IMR-90 (cell line): ENCODE measurements around the gene LBHD2. TPM values are rescaled to one million over a fixed set of nuclear protein-coding genes. Genes with fewer than 3 reads are reported as not detected.

Experiments
- ATAC-seq: fragments of 200-7000 bp; cut with Tn5 transposase; 2 replicates; pipeline ENCODE4 v1.9.1; 2020; ENCODE audit warnings: low read depth, mild to moderate bottlenecking, moderate library complexity
- BruUV-seq: library from RNA; stranded (reverse); fragments of 400-500 nt; replicated peaks from 2 replicates; lab custom pipeline; 2021; lab: Mats Ljungman, UMichigan
- CTCF ChIA-PET: fragments of 300-600 bp; formaldehyde crosslinking; extraction: SDS; loops from one replicate; lab custom pipeline; 2021; ENCODE audit warnings: antibody characterized with exemption; lab: Yijun Ruan, JAX
- POLR2A ChIA-PET: fragments of 300-600 bp; sonication (Branson Sonifier 250); formaldehyde crosslinking; loops from one replicate; lab custom pipeline; 2022; ENCODE audit warnings: antibody characterized with exemption; ENCODE audit not compliant: unreplicated experiment; lab: Charles Lee
- DNase-seq: peaks from one replicate; pipeline ENCODE4 v3.0.0; 2013
- H2AFZ ChIP-seq: replicated peaks from 2 replicates; pipeline ENCODE3; 2013; ENCODE audit warnings: low read length, mild to moderate bottlenecking; ENCODE audit not compliant: poor library complexity
- H2AK5ac ChIP-seq: 2 replicates; pipeline ENCODE4 v1.6.1; 2013; ENCODE audit warnings: low read depth, low read length, inconsistent platforms
- H2AK9ac ChIP-seq: replicated peaks from 2 replicates; pipeline ENCODE3; 2013; ENCODE audit warnings: mild to moderate bottlenecking, low read depth, low read length, moderate library complexity; ENCODE audit not compliant: poor library complexity
- H2BK120ac ChIP-seq: 2 replicates; pipeline ENCODE4 v1.6.1; 2013; ENCODE audit warnings: low read depth, low read length, inconsistent platforms
- H2BK15ac ChIP-seq: 3 replicates; pipeline ENCODE4 v1.6.1; 2013; ENCODE audit warnings: low read depth, low read length, inconsistent platforms
- H2BK20ac ChIP-seq: 2 replicates; pipeline ENCODE4 v1.6.1; 2013; ENCODE audit warnings: low read depth, mild to moderate bottlenecking, inconsistent platforms, low read length, moderate library complexity
- H2BK5ac ChIP-seq: 2 replicates; pipeline ENCODE4 v1.6.1; 2013; ENCODE audit warnings: mild to moderate bottlenecking, low read depth, low read length, inconsistent platforms; ENCODE audit not compliant: poor library complexity, severe bottlenecking
- H3K14ac ChIP-seq: replicated peaks from 2 replicates; pipeline ENCODE4 v1.6.1; 2013; ENCODE audit warnings: low read depth, low read length, inconsistent platforms
- H3K18ac ChIP-seq: 2 replicates; pipeline ENCODE4 v1.6.1; 2013; ENCODE audit warnings: low read depth, low read length, control low read depth
- H3K23ac ChIP-seq: 2 replicates; pipeline ENCODE4 v1.6.1; 2013; ENCODE audit warnings: low read depth, low read length, inconsistent platforms
- H3K27ac ChIP-seq: 2 replicates; pipeline ENCODE4 v1.5.1; 2013; ENCODE audit warnings: mild to moderate bottlenecking, control low read depth, low read length; ENCODE audit not compliant: insufficient read depth
- H3K27me3 ChIP-seq: 2 replicates; pipeline ENCODE4 v1.6.1; 2013; ENCODE audit warnings: low read length; ENCODE audit not compliant: control insufficient read depth, insufficient read depth
- H3K36me3 ChIP-seq: 2 replicates; pipeline ENCODE4 v1.6.1; 2013; ENCODE audit warnings: low read length, mixed read lengths; ENCODE audit not compliant: control insufficient read depth, insufficient read depth
- H3K4ac ChIP-seq: 2 replicates; pipeline ENCODE4 v1.6.1; 2013; ENCODE audit warnings: low read depth, low read length, inconsistent platforms
- H3K4me1 ChIP-seq: 2 replicates; pipeline ENCODE4 v1.6.1; 2013; ENCODE audit warnings: low read length, mixed read lengths; ENCODE audit not compliant: control insufficient read depth, insufficient read depth
- H3K4me2 ChIP-seq: 2 replicates; pipeline ENCODE4 v1.6.1; 2013; ENCODE audit warnings: low read depth, mild to moderate bottlenecking, control low read depth, low read length, moderate library complexity
- H3K4me3 ChIP-seq: 2 replicates; pipeline ENCODE4 v1.5.1; 2013; ENCODE audit warnings: low read depth, mild to moderate bottlenecking, control low read depth, low read length, moderate library complexity; ENCODE audit not compliant: insufficient read depth
- H3K56ac ChIP-seq: 2 replicates; pipeline ENCODE4 v1.6.1; 2013; ENCODE audit warnings: low read length, inconsistent platforms; ENCODE audit not compliant: insufficient read depth; ENCODE audit errors: extremely low read depth
- H3K79me1 ChIP-seq, 2 experiments: 2 replicates each; pipeline ENCODE4 v1.6.1; 2013; ENCODE audit warnings: low read length in 2 of 2, inconsistent platforms in 1 of 2, low read depth in 1 of 2
- H3K9ac ChIP-seq: 2 replicates; pipeline ENCODE4 v1.6.1; 2013; ENCODE audit warnings: low read depth, low read length, control low read depth
- H3K9me1 ChIP-seq: 2 replicates; pipeline ENCODE4 v1.6.1; 2013; ENCODE audit warnings: low read length, inconsistent platforms; ENCODE audit not compliant: insufficient read depth
- H3K9me3 ChIP-seq: 2 replicates; pipeline ENCODE4 v1.6.1; 2013; ENCODE audit warnings: low read length; ENCODE audit not compliant: control insufficient read depth, insufficient read depth
- H4K20me1 ChIP-seq: 2 replicates; pipeline ENCODE4 v1.6.1; 2013; ENCODE audit warnings: low read length, inconsistent platforms; ENCODE audit not compliant: insufficient read depth
- H4K5ac ChIP-seq: 2 replicates; pipeline ENCODE4 v1.6.1; 2013; ENCODE audit warnings: mild to moderate bottlenecking, low read depth, low read length, control low read depth
- H4K8ac ChIP-seq, 2 experiments: 2 replicates each; pipeline ENCODE4 v1.6.1; 2013; ENCODE audit warnings: low read depth in 2 of 2, low read length in 2 of 2, control low read depth in 1 of 2, inconsistent platforms in 1 of 2
- H4K91ac ChIP-seq: 2 replicates; pipeline ENCODE4 v1.6.1; 2013; ENCODE audit warnings: low read depth, low read length, inconsistent platforms; ENCODE audit not compliant: insufficient read depth
- POLR2A ChIP-seq: IDR thresholded peaks from 2 replicates; pipeline ENCODE4 v1.6.1; 2012; ENCODE audit warnings: mild to moderate bottlenecking, low read depth, low read length
- WGBS, 2 experiments: methylation state at CpG; one replicate each; pipeline versions ENCODE4 v1.1.5 to v1.1.7; 2013; ENCODE audit warnings: missing lambda C conversion rate in 2 of 2; ENCODE audit not compliant: insufficient read length in 1 of 2; ENCODE audit errors: extremely low coverage in 2 of 2; 5-methylcytosine and 5-hydroxymethylcytosine counted together
- dilution Hi-C: fragments of 300-500 bp; cut with HindIII; formaldehyde crosslinking; loops from one replicate; pipeline ENCODE4 v1.14.3; 2018; ENCODE audit warnings: low sequenced_read_pairs; ENCODE audit not compliant: unreplicated experiment
- in situ Hi-C: fragments of 300-500 bp; cut with MboI; formaldehyde crosslinking; loops from 3 replicates; pipeline ENCODE4 v1.14.3; 2019; ENCODE audit warnings: low sequenced_read_pairs, inconsistent platforms, mixed read lengths
- intact Hi-C: fragments of 100-400 bp; cut with micrococcal nuclease; formaldehyde crosslinking; loops from 2 replicates; pipeline ENCODE4 v1.10.0; 2022
- polyA plus RNA-seq, 3 experiments: library from polyadenylated mRNA; depleted of rRNA; stranded (reverse); fragments of >200 nt; gene quantifications; 2 replicates each; pipeline ENCODE4 v1.2.3, GENCODE V29; 2012; ENCODE audit warnings: low replicate concordance in 1 of 3
- total RNA-seq: library from RNA; depleted of rRNA; stranded (reverse); fragments of >200 nt; gene quantifications from 2 replicates; pipeline ENCODE4 v1.2.3, GENCODE V29; 2012

LBHD2 gene
- total and polyA plus RNA-seq, 2 of the 4 experiments (the other 2 are of a cell fraction), result not detected

- Histone ChIP-seq H3K27me3 (peaks cover 34% of the 10 kb centered on the region), H2AFZ (peak within 1 kb of the TSS; percentile 76), H3K4ac (no peak within 1 kb of the TSS), H3K79me1 (no peaks in the 10 kb centered on the region), H3K14ac (no peak within 1 kb of the TSS), H2AK9ac (peak within 1 kb of the TSS; percentile 81), H4K8ac (peak within 1 kb of the TSS; percentile 25 to 41; a peak in 2 of 4 replicates), H2BK15ac (no peak within 1 kb of the TSS), H3K4me2 (peak within 1 kb of the TSS; percentile 42; the same call in 1 of the 2 replicates), H3K36me3 (no peaks in the 10 kb centered on the region), H3K9me1 (no peaks in the 10 kb centered on the region), H3K9me3 (no peaks in the 10 kb centered on the region; the same call in 1 of the 2 replicates), H4K5ac (peak within 1 kb of the TSS; percentile 36; the same call in 1 of the 2 replicates), H3K4me3 (no peak within 1 kb of the TSS), H3K56ac (no peak within 1 kb of the TSS), H3K18ac (no peak within 1 kb of the TSS; the same call in 1 of the 2 replicates), H3K4me1 (peaks cover 11% of the 10 kb centered on the region), H3K27ac (no peak within 1 kb of the TSS), H2BK5ac (no peak within 1 kb of the TSS), H2BK120ac (no peak within 1 kb of the TSS), H2AK5ac (no peak within 1 kb of the TSS), H4K20me1 (no peaks in the 10 kb centered on the region; the same call in 1 of the 2 replicates), H3K9ac (0 out of 2 replicates have a peak within 1 kb of the TSS, but pooled peaks have one; percentile 24), H4K91ac (no peak within 1 kb of the TSS), H3K23ac (no peak within 1 kb of the TSS), H2BK20ac (no peak within 1 kb of the TSS)
- CTCF ChIA-PET, result interaction anchor here (1.1 kb wide), 1 partner anchor 90 kb away, joined by 3 read pairs; no protein-coding TSS in a partner anchor
- dilution Hi-C loops, result no loop called here
- BruUV-seq, result no TSS peak
- 0 out of 2 replicates have a peak, but pooled peaks have one; percentile 30 for ATAC-seq
- POLR2A ChIA-PET, result no interaction called here
- in situ Hi-C loops, result no loop called here
- 20% methylated on average over 1 of the region's 23 CpGs; no CpG with 5 or more reads in 1 of the 2 experiments for WGBS, 2 experiments
- DNase-seq, result peak; percentile 10
- TF ChIP-seq POLR2A, result no peak
- intact Hi-C loops, result no loop called here
These were observed 10.6 kb downstream of the LBHD2 start, which contains the start of gene EXOC3L4 for GRCh38 chr14:103094406-103095209. TSS of gene EXOC3L4 (plus strand) at chr14:103094725. CDS start at chr14:103100220, 5,495 bp downstream.
